HG03135 (cell line): Measurements from ENCODE around the gene ZDHHC1.
"Not testable (repeated sequence)": the region's sequence is repeated elsewhere in the genome, so short reads cannot be mapped to it uniquely, and the experiment has no call there.

Source experiments
- ATAC-seq: cut with Tn5 transposase; IDR thresholded peaks from one replicate; pipeline ENCODE4 v1.9.1; 2021; ENCODE audit warnings: mild to moderate bottlenecking, moderate library complexity; ENCODE audit not compliant: unreplicated experiment

ZDHHC1 gene

DNA sequence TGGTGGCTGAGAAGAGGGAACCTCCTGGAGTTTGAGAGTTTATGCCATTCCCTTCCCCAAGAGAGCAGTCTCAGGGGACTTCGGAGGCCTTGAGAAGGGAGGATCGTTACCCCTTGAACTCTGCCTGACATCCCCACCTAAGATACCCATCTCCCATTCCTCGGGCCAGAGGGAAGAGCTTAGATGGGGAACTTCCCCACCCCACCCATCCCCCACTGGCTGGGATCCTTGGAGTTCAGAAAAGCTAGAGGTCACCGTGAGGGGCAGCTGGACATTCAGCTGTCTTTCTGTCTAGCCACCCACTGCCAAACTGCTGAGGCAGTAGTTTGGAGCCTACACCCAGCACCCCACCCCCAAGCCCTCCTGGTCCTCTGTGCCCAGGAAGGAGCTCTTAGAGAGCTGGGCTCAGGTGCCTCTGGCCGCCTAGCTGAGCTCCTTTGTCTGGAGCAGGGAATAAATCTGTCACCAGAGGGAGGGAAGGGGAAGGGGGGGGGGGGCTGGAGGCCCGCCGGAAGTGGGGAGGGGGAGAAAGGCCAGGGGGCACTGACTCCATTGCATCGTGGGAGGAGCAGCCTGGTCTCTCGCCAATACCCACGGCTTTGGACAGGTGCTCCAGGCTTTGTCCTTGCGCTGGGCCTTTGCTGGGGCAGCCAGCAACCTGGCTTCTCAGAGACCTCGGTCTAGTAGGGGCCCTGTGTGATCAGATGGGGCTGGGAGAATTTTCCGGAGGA, 15.7 kb upstream of the ZDHHC1 start:
- ATAC-seq, result no peak

DNA sequence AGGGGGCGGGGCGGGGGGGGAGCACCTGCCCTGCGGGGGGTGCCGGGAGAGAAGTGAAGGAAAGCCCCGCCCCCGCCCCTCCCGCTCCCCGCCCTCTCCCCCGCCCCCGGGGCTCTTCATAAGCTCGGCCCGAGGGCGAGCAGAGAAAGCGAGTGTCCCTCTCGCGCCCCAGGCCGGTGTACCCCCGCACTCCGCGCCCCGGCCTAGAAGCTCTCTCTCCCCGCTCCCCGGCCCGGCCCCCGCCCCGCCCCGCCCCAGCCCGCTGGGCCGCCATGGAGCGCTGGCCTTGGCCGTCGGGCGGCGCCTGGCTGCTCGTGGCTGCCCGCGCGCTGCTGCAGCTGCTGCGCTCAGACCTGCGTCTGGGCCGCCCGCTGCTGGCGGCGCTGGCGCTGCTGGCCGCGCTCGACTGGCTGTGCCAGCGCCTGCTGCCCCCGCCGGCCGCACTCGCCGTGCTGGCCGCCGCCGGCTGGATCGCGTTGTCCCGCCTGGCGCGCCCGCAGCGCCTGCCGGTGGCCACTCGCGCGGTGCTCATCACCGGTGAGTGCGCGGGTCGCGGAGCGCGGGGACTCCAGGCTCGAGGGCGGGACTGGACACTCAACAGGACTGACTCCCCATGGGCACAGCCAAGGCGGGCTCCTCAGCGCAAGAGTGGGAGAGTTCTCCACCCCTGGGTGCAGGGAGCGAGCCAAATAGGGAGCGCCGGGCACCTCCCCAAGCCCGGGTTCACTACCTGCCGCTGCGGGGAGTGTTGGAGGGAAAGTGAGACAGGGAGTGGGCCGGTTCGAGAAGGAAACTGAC, 14.9 kb upstream of the ZDHHC1 start, which contains the start of gene HSD11B2:
HSD11B2 (plus strand) TSS at position 145 of the 798 bp plus-strand sequence; CDS start at position 273, 128 bp downstream.
- ATAC-seq, result no peak

DNA sequence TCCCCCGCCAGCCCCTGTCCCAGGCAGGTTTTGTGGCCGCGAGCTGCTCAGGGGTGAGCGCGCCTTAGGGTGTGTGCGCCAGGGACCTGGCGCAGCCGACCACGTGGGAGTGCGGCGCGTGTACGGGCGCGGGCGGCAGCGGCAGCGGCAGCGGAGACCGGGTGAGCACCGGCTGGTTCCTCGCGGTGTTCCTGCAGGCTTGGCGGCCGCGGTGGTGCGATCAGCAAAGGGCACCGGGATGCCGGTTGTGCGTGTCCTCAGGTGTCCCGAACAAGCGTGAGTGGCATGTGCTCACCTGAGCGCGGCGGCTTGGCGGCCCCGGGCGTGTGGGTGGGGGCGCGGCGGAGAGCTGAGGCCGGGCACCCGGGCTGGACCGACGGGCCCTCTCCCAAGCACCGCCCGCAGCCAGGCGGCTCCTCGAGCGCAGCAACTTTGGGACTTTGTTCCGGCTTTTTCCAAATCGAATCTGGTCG, 14.3 kb upstream of the ZDHHC1 start:
- no peak for ATAC-seq

DNA sequence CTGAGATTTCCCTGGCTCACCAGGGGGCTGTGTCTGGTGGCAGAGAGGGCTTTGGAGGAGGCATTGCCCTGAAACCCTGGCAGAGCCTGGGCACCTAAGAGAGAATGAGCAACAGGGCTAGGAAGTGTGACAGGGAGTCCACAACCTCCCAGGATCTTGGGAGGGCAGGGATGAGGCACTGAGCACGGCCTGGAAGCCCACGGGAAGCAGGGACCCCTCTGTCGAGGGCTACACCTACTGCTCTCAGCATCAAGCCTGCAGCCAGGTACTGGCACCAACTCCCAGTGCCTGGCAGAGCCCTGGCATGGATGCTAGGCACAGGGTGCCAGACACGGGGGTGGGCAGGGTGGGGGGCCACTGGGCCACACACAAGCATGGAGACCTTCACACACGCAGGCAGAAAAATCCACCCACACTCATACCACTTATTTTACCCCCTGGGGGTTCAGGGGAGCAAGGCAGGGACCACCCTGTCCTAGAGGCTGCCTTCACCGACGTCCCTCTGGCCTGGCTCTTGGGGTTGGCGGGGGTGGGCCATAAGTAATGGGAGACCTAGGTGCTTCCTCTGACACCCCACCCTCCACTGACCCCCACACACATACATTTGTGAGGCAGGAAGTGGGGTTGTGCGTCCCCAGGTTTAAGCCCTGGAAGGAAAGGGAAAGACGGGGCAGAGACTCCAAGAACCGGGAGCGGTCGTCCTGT, 13.7 kb upstream of the ZDHHC1 start:
- no peak for ATAC-seq

DNA sequence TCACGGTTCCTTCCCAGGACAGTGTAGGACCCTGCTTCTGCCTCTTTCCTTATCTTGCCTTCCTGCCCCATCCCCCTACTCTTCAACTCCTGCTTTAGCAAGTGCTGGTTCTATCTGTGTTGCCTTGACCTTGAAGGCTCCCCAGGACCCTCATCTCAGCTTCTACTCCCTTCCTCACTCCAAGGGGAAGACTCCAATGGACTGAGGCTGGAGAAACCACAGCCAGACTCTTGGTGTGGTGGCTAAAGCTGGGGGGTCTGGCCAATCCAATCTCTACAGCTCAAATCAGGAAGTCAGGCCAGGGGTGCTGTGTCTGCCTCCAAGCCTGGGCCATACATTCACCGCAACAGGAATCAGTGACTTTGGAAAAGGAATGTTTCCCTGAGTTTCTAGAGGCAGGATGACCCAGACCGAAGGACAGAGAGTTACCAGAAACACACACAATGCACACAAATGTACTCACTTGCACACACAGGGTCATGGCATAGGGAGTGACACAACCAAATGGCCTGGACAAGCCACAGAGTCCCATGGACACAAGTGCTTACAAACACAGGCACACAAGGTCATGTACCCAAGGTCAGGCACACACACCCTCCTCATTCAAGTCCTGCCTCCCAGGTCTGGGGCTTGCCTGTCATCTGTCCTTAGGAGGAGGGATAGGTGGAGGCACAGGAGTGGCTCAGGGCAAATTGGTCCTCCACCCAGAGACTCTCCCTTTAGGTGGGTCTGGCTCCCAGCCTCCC, 12.9 kb upstream of the ZDHHC1 start:
- ATAC-seq, result no peak

DNA sequence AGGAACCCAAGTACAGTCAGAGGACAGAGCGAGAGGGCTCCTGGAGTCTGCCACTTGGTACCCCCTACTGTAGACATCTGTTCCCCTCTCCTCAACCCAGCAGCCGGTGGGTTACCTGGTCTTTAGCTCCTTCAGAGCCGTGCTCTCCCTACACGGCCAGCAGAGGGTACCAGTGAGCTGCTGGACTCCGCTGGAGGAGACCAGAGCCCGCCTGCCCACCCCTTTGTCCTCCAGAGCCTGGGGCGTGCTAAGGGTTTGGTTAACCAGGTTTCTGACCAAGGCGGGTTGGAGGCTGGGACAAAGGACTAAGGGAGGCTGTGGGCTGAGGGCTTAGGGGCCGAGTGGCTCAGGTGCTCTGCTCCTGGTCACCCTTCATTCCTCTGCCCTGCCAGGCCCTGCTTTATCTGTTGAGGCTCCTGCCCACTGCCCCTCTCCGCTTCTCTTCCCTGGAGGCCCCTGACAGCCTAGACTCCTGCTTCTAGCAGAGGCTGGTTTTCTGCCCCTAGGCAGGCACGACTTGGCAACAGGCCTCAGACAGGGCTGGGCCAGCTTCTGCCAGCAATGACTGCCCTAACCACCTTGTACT, 12.0 kb upstream of the ZDHHC1 start:
- ATAC-seq, result no peak

DNA sequence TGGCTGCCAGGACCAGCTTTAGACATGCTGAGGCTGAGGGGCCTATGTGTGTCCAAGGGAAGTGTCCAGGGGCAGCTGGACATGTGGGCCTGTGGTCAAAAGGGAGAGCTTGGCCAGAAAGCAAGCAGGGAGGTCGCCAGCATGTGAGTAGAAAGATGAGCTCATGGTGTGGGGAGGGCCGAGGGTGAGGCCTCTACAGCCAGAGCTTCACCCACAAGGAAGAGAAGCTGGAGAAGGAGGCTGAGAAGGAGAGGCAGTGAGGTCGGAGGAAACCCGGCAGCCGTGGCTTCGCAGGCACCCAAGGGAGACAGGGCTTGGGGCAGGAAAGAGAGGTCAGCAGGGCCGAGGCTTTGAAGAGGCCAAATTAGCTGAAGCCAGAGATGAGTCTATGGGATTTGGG, 10.7 kb upstream of the ZDHHC1 start:
- ATAC-seq, result no peak

DNA sequence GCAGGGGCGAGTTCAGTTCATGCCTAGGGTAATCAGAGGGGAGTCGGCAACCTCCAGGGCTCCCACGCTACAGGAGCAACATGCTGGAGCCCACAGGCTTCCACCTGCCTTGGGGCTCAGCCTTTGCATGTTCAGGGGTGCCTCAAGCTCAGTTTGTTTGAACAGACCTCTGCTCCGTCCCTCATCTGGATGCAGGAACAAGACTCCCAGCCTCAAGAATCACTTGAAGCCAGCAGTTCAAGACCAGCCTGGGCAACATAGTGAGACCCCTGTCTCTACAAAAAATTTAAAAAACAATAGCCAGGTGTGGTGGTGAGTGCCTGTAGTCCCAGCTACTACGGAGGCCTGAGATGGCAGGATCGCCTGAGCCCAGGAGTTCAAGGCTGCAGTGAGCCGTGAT, 9.7 kb upstream of the ZDHHC1 start:
- ATAC-seq, result no peak

- no peak for ATAC-seq
Measured at GRCh38 chr16:67425580-67425979, 9.3 kb upstream of the ZDHHC1 start.

GRCh38 chr16:67425061-67425460, 8.8 kb upstream of the ZDHHC1 start:
- ATAC-seq, result no peak

- ATAC-seq, result no peak
Measured at GRCh38 chr16:67424261-67424615, 8.0 kb upstream of the ZDHHC1 start.

DNA sequence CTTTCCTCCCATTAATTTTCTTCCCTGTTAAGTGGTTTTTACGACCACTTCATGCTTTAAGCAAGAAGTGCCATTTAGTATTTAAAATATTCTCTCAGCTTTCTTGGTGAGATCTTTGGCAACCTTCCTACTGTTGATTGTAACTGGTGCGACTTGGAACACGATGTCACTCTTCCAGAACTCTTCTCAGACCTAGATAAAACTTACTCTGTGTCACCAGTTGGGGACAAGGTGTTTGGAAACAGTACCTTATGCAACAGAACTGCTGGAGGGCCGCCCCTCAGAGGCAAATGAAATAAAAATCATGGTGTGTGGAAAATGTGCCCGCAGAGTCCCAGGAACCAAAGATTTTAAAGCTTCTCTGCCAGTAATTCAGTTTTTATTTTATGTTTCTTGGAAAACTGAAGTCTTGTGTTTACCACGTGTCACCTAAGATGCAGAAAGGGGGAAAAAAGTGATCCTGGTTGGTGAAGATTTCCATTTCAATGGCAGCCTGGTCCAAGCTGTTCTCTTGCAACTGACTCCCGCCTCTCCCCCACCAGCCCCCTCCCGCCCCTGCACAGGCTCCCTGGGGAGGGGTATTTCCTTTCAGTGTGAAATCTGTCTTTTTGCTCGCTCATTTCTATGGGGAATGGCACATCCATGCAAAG, 7.5 kb upstream of the ZDHHC1 start:
- no peak for ATAC-seq

GRCh38 chr16:67423015-67423414, 6.7 kb upstream of the ZDHHC1 start:
- ATAC-seq, result no peak

DNA sequence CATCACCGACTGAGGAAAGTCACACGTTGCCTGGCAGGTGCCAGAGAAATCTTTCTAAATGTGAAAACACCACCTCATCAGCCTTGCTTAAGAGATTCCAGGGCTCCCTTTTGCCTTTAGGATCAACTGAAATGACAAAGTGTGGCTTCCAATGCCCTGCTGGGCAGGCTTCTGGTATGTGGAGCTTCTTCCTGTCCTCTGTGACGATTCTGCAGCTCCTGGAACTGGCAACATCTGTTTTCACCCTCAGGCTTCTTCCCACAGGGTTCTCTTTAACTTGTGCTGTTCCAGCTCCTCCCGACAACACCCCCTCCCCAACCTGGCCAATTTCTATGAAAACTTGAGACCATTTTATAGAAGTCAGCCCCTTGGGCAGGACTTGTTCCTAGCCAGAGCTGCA, 4.8 kb upstream of the ZDHHC1 start:
- ATAC-seq, result no peak

GRCh38 chr16:67419931-67420330, 3.7 kb upstream of the ZDHHC1 start:
- no peak for ATAC-seq

- no peak for ATAC-seq
Measured at GRCh38 chr16:67419502-67419901, 3.2 kb upstream of the ZDHHC1 start.

DNA sequence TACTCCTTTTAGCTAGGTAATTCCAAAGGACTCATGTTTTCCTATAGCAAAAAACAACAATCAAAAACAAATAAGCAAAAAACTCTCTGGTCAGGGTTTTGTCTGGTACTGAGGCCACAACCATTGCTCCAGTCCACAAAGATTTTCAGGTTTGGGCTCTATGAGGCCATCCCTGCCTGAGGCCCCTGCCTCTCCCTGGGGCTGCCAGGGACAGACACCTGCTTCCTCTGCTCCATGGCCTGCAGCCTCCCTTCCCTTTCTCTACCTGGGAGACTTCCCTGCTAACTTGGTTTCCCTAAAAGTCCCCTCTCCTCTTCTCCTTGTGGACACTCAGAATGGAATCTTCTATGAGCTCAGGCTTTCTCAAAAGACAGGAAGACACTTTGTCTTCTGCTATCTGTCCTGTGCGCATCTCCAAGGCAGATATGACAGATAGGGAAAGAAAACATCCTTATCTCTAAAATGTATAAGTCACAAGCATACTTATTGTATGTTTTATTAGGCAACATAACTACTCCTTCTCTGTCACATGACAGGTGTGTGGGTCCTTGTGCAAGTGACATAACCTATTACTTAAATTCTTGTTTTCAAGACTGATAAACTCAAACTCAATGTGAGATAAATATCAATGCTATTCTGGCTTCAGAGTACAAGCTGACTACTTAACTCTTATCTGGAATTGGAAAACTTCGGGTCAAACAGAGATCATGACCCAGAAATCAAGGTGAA, 1.2 kb upstream of the ZDHHC1 start:
- no peak for ATAC-seq

- not testable (repeated sequence) for ATAC-seq
Measured at GRCh38 chr16:67415421-67415820, 856 bp downstream of the ZDHHC1 start.
